ENCODE data around the gene SAYSD1.

DNA sequence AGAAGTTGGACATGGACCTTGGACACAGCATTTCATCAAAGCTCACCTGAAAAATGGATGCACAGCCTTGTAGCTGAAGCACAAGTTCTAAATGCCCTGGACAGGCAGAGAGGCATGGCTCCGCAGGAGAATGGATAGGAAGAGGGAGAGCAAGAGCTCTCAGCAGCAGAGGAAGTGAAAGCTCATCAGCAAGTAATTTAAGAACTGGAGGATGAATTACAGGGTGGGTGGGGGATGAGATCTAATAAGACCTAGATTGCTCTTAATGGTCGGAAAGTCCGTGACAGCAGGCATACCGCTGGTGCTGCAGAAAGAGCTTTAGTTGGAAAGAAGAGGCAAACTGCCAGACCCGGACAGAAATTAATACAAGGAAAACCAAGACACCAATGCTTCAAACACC is 37.3 kb upstream of the SAYSD1 start:
- TF ChIP-seq, protein P1, sequence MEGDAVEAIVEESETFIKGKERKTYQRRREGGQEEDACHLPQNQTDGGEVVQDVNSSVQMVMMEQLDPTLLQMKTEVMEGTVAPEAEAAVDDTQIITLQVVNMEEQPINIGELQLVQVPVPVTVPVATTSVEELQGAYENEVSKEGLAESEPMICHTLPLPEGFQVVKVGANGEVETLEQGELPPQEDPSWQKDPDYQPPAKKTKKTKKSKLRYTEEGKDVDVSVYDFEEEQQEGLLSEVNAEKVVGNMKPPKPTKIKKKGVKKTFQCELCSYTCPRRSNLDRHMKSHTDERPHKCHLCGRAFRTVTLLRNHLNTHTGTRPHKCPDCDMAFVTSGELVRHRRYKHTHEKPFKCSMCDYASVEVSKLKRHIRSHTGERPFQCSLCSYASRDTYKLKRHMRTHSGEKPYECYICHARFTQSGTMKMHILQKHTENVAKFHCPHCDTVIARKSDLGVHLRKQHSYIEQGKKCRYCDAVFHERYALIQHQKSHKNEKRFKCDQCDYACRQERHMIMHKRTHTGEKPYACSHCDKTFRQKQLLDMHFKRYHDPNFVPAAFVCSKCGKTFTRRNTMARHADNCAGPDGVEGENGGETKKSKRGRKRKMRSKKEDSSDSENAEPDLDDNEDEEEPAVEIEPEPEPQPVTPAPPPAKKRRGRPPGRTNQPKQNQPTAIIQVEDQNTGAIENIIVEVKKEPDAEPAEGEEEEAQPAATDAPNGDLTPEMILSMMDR (IDR thresholded peaks at IDR 0.05; ENCODE audit: insufficient read depth, low read length), result no peak
- TF ChIP-seq POLR2AphosphoS5 (IDR thresholded peaks at IDR 0.05; ENCODE audit: low read depth), result no peak
- no peak for TF ChIP-seq GABPA (IDR thresholded peaks at IDR 0.05; ENCODE audit: low read depth)
- no peak for TF ChIP-seq REST (IDR thresholded peaks at IDR 0.05; ENCODE audit: insufficient replicate concordance, low read depth)
